IPS-NIHi7 (cell line): Measurements from ENCODE around the gene NRG2.
A peak's percentile ranks its signal among the peaks of the same experiment; 100 is the strongest.

ENCODE experiments used
- DNase-seq: peaks from one replicate; pipeline ENCODE4 v3.0.0; 2012; ENCODE audit warnings: mixed read lengths; ENCODE audit errors: extremely low spot score

Gene NRG2

GRCh38 chr5:139880416-139881142, 162.5 kb downstream of the NRG2 start:
- no peak for DNase-seq

GRCh38 chr5:139878093-139878492, 165.0 kb downstream of the NRG2 start:
- DNase-seq = no peak

- DNase-seq = no peak
These were observed 165.9 kb downstream of the NRG2 start for GRCh38 chr5:139877129-139877597.

- DNase-seq = no peak
These were observed 167.1 kb downstream of the NRG2 start for GRCh38 chr5:139875957-139876356.

GRCh38 chr5:139872851-139873794, 170.0 kb downstream of the NRG2 start:
- DNase-seq = no peak

GRCh38 chr5:139872052-139872766, 170.9 kb downstream of the NRG2 start:
- peak; percentile 58 for DNase-seq

GRCh38 chr5:139871614-139872013, 171.5 kb downstream of the NRG2 start:
- DNase-seq = no peak

GRCh38 chr5:139870677-139871076, 172.4 kb downstream of the NRG2 start:
- no peak for DNase-seq

GRCh38 chr5:139869042-139869790, 173.9 kb downstream of the NRG2 start:
- no peak for DNase-seq

GRCh38 chr5:139867581-139867980, 175.5 kb downstream of the NRG2 start:
- no peak for DNase-seq

GRCh38 chr5:139867109-139867508, 176.0 kb downstream of the NRG2 start:
- no peak for DNase-seq

- DNase-seq = no peak
These were observed 178.2 kb downstream of the NRG2 start for GRCh38 chr5:139864716-139865483.

- peak; percentile 91 for DNase-seq
These were observed 179.1 kb downstream of the NRG2 start for GRCh38 chr5:139863855-139864558.

- no peak for DNase-seq
These were observed 179.7 kb downstream of the NRG2 start for GRCh38 chr5:139863361-139863760.

- peak; percentile 54 for DNase-seq
These were observed 180.3 kb downstream of the NRG2 start for GRCh38 chr5:139862803-139863202.

- DNase-seq = no peak
These were observed 180.8 kb downstream of the NRG2 start for GRCh38 chr5:139862313-139862712.

- no peak for DNase-seq
These were observed 181.3 kb downstream of the NRG2 start for GRCh38 chr5:139861889-139862207.

- no peak for DNase-seq
These were observed 181.8 kb downstream of the NRG2 start for GRCh38 chr5:139861021-139861888.

GRCh38 chr5:139859013-139859412, 184.1 kb downstream of the NRG2 start:
- no peak for DNase-seq
